Astrocyte (in vitro differentiated cells and primary cell): ENCODE measurements around the gene NOC2L. TPM values are rescaled to one million over a fixed set of nuclear protein-coding genes. Genes with fewer than 3 reads are reported as not detected.

Experiments
- DNase-seq: peaks from one replicate; pipeline ENCODE4 v3.0.0-alpha.2; 2010; ENCODE audit warnings: low read depth
- FAIRE-seq: peaks from 2 replicates; lab custom pipeline; 2011; peaks lifted over from hg19 to GRCh38; lab: Jason Lieb, UNC
- H2AFZ ChIP-seq: 2 replicates; pipeline ENCODE4 v1.6.0; 2012; ENCODE audit warnings: low read depth, low read length, inconsistent platforms
- H3K27ac ChIP-seq: 2 replicates; pipeline ENCODE4 v1.5.1; 2011; ENCODE audit warnings: low read depth, low read length, inconsistent platforms
- H3K27me3 ChIP-seq: 2 replicates; pipeline ENCODE4 v1.6.0; 2011; ENCODE audit warnings: low read length, inconsistent platforms; ENCODE audit not compliant: insufficient read depth
- H3K36me3 ChIP-seq: 2 replicates; pipeline ENCODE4 v1.5.1; 2011; ENCODE audit warnings: low read length, inconsistent platforms; ENCODE audit not compliant: insufficient read depth
- H3K4me1 ChIP-seq: 2 replicates; pipeline ENCODE4 v1.5.1; 2011; ENCODE audit warnings: low read length, inconsistent platforms; ENCODE audit not compliant: insufficient read depth
- H3K4me2 ChIP-seq: 2 replicates; pipeline ENCODE4 v1.6.0; 2012; ENCODE audit warnings: low read length, inconsistent platforms
- H3K4me3 ChIP-seq: 2 replicates; pipeline ENCODE4 v1.5.1; 2011; ENCODE audit warnings: low read depth, mild to moderate bottlenecking, low read length, inconsistent platforms; ENCODE audit not compliant: insufficient read depth
- H3K79me2 ChIP-seq: 2 replicates; pipeline ENCODE4 v1.6.0; 2012; ENCODE audit warnings: mild to moderate bottlenecking, low read length, inconsistent platforms; ENCODE audit not compliant: insufficient read depth
- H3K9ac ChIP-seq: 2 replicates; pipeline ENCODE4 v1.6.0; 2012; ENCODE audit warnings: mild to moderate bottlenecking, low read length, inconsistent platforms
- H3K9me3 ChIP-seq: 2 replicates; pipeline ENCODE4 v1.5.1; 2012; ENCODE audit warnings: low read depth, mild to moderate bottlenecking, low read length, inconsistent platforms; ENCODE audit not compliant: insufficient read depth
- H4K20me1 ChIP-seq: 2 replicates; pipeline ENCODE4 v1.6.0; 2012; ENCODE audit warnings: low read length, inconsistent platforms; ENCODE audit not compliant: insufficient read depth
- H3K27ac Mint-ChIP-seq: one replicate; pipeline ENCODE4 v1.8.0; 2021; ENCODE audit warnings: mild to moderate bottlenecking, mixed read lengths; ENCODE audit not compliant: unreplicated experiment
- H3K27me3 Mint-ChIP-seq: one replicate; pipeline ENCODE4 v1.8.0; 2021; ENCODE audit warnings: low read depth, mixed read lengths; ENCODE audit not compliant: unreplicated experiment
- H3K36me3 Mint-ChIP-seq: one replicate; pipeline ENCODE4 v1.8.0; 2021; ENCODE audit warnings: low read depth, mixed read lengths; ENCODE audit not compliant: unreplicated experiment
- H3K4me1 Mint-ChIP-seq: one replicate; pipeline ENCODE4 v1.8.0; 2021; ENCODE audit warnings: low read depth, mixed read lengths; ENCODE audit not compliant: unreplicated experiment
- H3K4me3 Mint-ChIP-seq: one replicate; pipeline ENCODE4 v1.8.0; 2021; ENCODE audit warnings: mild to moderate bottlenecking, moderate library complexity, mixed read lengths; ENCODE audit not compliant: unreplicated experiment
- H3K9me3 Mint-ChIP-seq: one replicate; pipeline ENCODE4 v1.8.0; 2021; ENCODE audit warnings: mild to moderate bottlenecking, mixed read lengths; ENCODE audit not compliant: unreplicated experiment
- EZH2 ChIP-seq: IDR thresholded peaks from 2 replicates; pipeline ENCODE4 v1.6.1; 2012; ENCODE audit warnings: mild to moderate bottlenecking, low read length, inconsistent platforms; ENCODE audit not compliant: insufficient read depth
- total RNA-seq: library from RNA; stranded (reverse); gene quantifications from 2 replicates; pipeline ENCODE4 v1.2.1, GENCODE V29; 2021
- TF ChIP-seq, protein P1 (sequence below): IDR thresholded peaks from 2 replicates; pipeline ENCODE4 v1.5.1; 2011; ENCODE audit warnings: low read depth, mild to moderate bottlenecking, inconsistent platforms, low read length, moderate library complexity; ENCODE audit not compliant: insufficient read depth

The NOC2L gene
- total RNA-seq, 1 donor from 2014 or later, result 91.4 TPM

DNA sequence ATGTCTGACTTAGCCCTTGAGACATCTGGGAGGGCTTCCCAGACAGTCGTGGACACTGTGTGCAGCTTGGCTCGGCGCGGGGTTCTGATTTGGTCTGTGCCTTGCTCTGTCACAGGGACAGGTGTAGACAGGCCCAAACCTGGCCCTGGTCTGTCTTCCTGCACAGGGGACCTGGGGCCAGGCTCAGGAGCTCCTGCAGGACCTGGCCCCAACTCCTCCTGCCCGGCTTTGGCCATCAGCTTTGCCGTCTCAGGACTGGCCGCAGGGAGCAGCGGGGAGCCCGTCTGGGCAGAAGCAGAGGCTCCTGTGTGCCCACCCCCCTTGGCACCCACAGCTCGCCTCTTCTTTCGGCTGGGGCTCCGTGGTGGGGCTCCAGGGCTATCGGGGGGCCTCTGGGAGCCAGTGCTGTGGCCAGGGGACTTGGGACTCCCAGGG is 21.1 kb upstream of the NOC2L start:
- no peak for TF ChIP-seq EZH2
- TF ChIP-seq, protein P1, sequence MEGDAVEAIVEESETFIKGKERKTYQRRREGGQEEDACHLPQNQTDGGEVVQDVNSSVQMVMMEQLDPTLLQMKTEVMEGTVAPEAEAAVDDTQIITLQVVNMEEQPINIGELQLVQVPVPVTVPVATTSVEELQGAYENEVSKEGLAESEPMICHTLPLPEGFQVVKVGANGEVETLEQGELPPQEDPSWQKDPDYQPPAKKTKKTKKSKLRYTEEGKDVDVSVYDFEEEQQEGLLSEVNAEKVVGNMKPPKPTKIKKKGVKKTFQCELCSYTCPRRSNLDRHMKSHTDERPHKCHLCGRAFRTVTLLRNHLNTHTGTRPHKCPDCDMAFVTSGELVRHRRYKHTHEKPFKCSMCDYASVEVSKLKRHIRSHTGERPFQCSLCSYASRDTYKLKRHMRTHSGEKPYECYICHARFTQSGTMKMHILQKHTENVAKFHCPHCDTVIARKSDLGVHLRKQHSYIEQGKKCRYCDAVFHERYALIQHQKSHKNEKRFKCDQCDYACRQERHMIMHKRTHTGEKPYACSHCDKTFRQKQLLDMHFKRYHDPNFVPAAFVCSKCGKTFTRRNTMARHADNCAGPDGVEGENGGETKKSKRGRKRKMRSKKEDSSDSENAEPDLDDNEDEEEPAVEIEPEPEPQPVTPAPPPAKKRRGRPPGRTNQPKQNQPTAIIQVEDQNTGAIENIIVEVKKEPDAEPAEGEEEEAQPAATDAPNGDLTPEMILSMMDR, result no peak
- no peak overlapping the region for H3K4me2 ChIP-seq
- FAIRE-seq, result no peak
- H3K27ac Mint-ChIP-seq, result no peak overlapping the region
- H3K4me1 ChIP-seq, result no peaks in the 10 kb centered on the region
- no peaks in the 10 kb centered on the region for H3K9me3 ChIP-seq
- H3K4me1 Mint-ChIP-seq, result no peaks in the 10 kb centered on the region
- H3K9ac ChIP-seq, result no peak overlapping the region
- no peaks in the 10 kb centered on the region for H3K9me3 Mint-ChIP-seq
- no peak for DNase-seq
- H3K79me2 ChIP-seq, result no peaks in the 10 kb centered on the region
- H3K4me3 ChIP-seq, result no peak overlapping the region
- H3K36me3 Mint-ChIP-seq, result peaks cover 2% of the 10 kb centered on the region
- H4K20me1 ChIP-seq, result no peaks in the 10 kb centered on the region
- H3K27me3 ChIP-seq, result peaks cover 4% of the 10 kb centered on the region
- H3K27me3 Mint-ChIP-seq, result peaks cover 35% of the 10 kb centered on the region
- no peaks in the 10 kb centered on the region for H3K36me3 ChIP-seq
- H3K4me3 Mint-ChIP-seq, result no peak overlapping the region
- H3K27ac ChIP-seq, result no peak overlapping the region
- no peak overlapping the region for H2AFZ ChIP-seq

DNA sequence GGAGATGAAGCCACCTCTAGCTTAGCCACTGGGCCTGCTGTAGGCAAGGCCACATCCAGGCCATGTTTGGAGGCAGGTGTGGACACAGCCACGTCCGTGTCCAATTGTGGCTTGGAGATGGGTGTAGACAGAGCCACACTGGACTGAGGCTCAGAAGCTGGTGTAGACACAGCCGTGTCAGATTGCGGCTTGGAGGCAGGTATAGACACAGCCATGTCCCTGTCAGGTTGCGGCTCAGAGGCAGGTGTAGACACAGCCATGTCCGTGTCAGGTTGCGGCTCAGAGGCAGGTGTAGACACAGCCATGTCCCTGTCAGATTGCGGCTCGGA is 20.7 kb upstream of the NOC2L start:
- Histone ChIP-seq H2AFZ (no peak overlapping the region), H3K4me2 (no peak overlapping the region), H3K9ac (no peak overlapping the region), H3K4me3 (no peak overlapping the region), H3K9me3 (no peaks in the 10 kb centered on the region), H3K27me3 (peaks cover 4% of the 10 kb centered on the region), H3K4me1 (no peaks in the 10 kb centered on the region), H4K20me1 (no peaks in the 10 kb centered on the region), H3K79me2 (no peaks in the 10 kb centered on the region), H3K27ac (no peak overlapping the region), H3K36me3 (no peaks in the 10 kb centered on the region)
- Mint-ChIP-seq H3K36me3 (peaks cover 5% of the 10 kb centered on the region), H3K4me3 (no peak overlapping the region), H3K9me3 (no peaks in the 10 kb centered on the region), H3K4me1 (no peaks in the 10 kb centered on the region), H3K27me3 (peaks cover 35% of the 10 kb centered on the region), H3K27ac (no peak overlapping the region)
- FAIRE-seq, result no peak
- DNase-seq, result no peak
- no peak for TF ChIP-seq EZH2
- TF ChIP-seq, protein P1, result no peak

DNA sequence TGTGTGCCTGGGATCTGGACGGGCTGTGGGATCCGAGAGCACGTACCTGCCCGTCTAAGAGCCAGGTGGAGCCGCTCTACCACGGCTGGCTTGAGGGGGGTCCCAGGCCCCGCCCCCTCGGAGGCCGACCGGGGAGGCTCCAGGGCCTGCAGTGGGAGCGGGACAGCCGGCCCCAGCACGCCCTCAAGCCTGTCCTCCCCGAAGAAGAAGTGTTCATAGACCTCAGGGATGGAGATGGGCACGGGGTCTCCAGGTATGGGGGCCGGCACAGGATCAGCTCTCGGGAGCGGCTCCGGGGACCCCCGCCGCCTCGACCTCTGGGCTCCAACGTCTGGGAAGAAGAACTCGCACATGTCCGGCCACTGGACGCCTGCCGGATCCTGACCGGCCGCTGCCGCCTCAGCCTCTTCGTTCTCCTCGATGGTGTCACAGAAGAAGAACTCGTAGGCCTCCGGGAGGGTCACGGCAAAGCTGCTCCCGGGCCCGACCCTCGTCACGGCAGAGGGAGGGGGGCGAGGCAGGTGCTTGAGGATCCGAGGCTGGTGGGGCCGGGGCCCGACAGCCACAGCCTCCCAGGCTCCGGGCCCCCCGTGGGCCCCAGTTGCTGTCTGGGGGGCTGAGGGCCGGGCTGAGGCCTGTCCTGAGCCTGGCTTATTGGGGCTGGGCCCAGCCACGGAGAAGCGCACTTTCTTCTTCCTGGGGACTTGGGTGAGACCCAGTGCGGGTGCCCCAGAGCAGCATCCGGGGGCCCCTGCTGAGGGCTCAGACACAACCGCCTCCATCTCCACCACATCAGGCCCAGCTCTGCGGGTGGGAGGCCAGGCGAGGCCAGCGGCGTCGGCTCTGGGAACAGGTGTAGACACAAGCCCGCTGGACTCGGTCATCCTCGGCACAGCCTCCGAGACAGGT is 20.0 kb upstream of the NOC2L start:
- Mint-ChIP-seq H3K4me3 (no peak overlapping the region), H3K27ac (no peak overlapping the region), H3K27me3 (peaks cover 36% of the 10 kb centered on the region), H3K36me3 (peaks cover 5% of the 10 kb centered on the region), H3K9me3 (no peaks in the 10 kb centered on the region), H3K4me1 (no peaks in the 10 kb centered on the region)
- no peaks in the 10 kb centered on the region for H4K20me1 ChIP-seq
- H3K27me3 ChIP-seq, result peaks cover 4% of the 10 kb centered on the region
- H3K4me1 ChIP-seq, result no peaks in the 10 kb centered on the region
- H3K27ac ChIP-seq, result no peak overlapping the region
- FAIRE-seq (no peak), DNase-seq (no peak)
- no peaks in the 10 kb centered on the region for H3K79me2 ChIP-seq
- no peak for TF ChIP-seq EZH2
- TF ChIP-seq, protein P1, result no peak
- no peak overlapping the region for H3K4me3 ChIP-seq
- no peaks in the 10 kb centered on the region for H3K9me3 ChIP-seq
- H3K9ac ChIP-seq, result no peak overlapping the region
- no peak overlapping the region for H3K4me2 ChIP-seq
- H3K36me3 ChIP-seq, result no peaks in the 10 kb centered on the region
- H2AFZ ChIP-seq, result no peak overlapping the region
